ENCODE data around the gene NTM.

NTM gene

DNA sequence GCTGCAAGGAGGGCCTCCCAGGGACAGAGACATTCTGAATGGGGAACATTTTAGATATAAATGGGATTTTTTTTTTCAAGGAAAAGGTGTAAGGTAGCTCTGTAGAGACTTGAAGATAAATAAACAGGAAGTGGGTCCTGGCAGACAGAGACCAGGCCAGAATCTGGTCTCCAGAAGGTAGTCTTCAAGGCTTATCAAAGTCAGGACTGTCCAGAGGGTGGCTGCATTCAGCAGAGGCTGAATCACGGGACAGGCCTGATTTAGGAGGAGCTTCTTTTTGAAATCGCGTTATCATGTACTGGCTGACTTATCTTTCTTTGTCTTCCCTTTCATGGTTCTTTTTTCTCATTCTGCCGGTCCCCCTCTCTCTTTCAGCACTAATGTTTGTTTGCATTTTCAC, 542.9 kb downstream of the NTM start:
- H3K27ac ChIP-seq, result no peak overlapping the region
- TF ChIP-seq ZFX (IDR thresholded peaks at IDR 0.05), result no peak
- TF ChIP-seq, protein P1, sequence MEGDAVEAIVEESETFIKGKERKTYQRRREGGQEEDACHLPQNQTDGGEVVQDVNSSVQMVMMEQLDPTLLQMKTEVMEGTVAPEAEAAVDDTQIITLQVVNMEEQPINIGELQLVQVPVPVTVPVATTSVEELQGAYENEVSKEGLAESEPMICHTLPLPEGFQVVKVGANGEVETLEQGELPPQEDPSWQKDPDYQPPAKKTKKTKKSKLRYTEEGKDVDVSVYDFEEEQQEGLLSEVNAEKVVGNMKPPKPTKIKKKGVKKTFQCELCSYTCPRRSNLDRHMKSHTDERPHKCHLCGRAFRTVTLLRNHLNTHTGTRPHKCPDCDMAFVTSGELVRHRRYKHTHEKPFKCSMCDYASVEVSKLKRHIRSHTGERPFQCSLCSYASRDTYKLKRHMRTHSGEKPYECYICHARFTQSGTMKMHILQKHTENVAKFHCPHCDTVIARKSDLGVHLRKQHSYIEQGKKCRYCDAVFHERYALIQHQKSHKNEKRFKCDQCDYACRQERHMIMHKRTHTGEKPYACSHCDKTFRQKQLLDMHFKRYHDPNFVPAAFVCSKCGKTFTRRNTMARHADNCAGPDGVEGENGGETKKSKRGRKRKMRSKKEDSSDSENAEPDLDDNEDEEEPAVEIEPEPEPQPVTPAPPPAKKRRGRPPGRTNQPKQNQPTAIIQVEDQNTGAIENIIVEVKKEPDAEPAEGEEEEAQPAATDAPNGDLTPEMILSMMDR (conservative IDR thresholded peaks at IDR 0.05), result no peak

DNA sequence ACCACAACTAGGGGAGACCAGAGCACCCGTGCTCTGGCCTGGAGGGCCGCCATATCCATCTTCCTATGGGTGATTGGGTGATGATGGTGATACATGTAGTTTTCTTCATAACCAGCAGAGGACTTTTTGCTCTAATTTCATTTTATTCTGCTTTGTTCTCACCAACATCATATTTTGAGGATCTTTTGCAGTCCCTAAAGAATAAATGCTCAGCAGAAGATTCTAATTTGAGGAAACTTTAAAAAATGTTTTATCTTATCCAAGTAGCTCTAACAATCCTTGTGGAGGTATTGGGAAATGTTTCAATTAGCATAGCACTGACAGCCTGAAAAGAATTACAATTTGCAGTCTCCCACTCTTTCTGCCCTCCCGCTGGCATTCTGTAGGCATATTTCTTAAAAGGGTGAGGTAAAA, 544.0 kb downstream of the NTM start:
- TF ChIP-seq, protein P1 (conservative IDR thresholded peaks at IDR 0.05), result peak; percentile 31
- TF ChIP-seq ZFX (IDR thresholded peaks at IDR 0.05), result no peak

DNA sequence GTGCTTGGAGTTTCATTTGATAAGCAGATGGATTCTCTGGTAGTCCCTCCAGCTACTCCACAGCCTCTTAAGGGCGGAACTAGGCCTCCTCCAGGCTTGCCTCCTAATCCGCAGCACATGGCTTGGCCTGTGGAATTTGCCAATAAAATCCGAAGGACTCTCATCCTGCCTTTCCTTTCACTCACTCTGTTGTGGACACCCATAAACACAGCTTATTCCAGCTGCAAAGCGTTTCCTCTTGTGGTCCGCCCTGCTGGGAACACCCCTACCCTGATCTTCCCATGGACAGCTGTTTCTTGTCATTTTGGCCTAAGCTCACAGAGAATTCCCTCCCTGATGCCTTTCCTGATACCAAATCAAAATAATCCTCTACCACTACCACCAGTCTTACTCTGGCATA, 546.2 kb downstream of the NTM start:
- no peak overlapping the region for H3K27ac ChIP-seq

More for the DNA sequence above, 544.0 kb downstream of the NTM start:
- H3K27ac ChIP-seq, result no peak overlapping the region

DNA sequence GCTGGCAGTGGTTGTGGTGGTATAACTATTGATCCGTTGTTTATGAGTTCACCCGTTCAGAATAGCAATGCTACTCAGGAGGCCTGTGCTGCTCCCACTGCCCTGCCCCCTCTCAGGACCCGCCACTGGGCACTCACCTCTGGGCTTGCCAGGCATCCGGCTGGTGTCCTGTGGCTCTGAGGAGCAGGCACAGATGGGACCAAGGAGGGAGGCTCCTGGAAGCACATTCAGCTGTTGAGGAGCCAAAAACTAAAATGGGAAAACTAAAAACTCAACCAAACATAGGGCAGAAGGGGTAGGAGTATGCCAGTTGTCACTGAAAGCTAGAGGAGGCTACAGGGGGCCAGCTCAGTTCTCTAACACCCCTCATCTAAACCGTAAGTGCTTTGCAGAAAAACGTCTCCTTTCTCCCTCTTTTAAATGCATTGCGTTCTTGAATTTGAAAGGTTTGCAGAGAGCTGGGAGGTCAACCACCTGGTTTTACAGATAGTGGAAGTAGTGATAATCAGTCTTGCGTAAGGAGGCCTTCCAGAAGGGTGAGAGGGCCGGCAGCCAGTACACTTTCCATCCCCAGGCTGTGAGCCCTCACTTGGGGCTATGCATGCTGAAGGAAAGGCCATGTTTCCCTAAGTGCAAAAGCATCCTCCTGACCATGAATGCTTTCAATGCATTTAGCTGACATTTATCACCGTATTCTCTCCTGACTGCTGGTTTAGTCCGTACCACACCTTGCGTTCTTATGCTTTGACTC, 547.4 kb downstream of the NTM start:
- no peak for TF ChIP-seq ZFX (IDR thresholded peaks at IDR 0.05)
- TF ChIP-seq, protein P1 (conservative IDR thresholded peaks at IDR 0.05), result no peak
- H3K27ac ChIP-seq, result no peak overlapping the region

More for the DNA sequence above, 546.2 kb downstream of the NTM start:
- no peak for TF ChIP-seq ZFX (IDR thresholded peaks at IDR 0.05)

DNA sequence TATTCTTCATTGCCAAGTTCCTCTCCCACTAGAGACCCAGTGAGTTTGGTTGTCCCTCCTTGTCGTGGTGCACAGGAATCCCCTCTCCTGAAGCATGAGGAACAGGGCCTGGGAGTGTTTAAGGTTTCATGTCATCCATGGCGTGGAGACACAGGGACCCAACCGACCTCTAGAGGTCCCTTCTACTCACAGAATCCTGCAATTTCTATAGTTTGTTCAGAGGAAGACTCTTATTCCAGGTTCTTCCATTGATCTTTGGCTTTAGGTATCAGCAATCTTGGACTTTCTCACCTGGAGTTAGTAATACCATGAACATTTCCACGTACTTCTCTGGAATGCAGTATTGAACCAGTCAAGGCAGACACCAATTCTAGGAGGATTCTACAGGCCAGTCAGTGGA, 548.2 kb downstream of the NTM start:
- H3K27ac ChIP-seq, result no peak overlapping the region
- TF ChIP-seq, protein P1 (conservative IDR thresholded peaks at IDR 0.05), result no peak
- TF ChIP-seq ZFX (IDR thresholded peaks at IDR 0.05), result no peak

DNA sequence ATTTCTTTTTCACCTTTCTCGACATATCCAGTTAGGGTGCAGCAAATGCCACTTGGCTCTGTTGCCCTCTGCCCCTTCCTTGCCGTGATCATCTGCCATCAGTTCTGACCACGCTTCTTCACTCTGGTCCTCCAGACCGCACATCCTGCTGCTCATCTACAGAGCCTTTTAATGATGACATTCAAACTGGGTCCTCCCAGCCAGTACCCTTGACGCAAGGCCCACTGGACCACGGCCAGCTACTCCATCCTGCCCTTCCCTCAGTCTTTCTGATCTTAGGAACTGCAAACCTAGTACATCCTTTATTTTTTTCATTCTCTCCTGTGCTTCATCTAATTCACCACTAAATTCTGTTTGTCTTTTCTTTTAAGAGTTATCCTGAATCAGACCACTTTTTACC, 551.8 kb downstream of the NTM start:
- no peak for TF ChIP-seq ZFX (IDR thresholded peaks at IDR 0.05)
- TF ChIP-seq, protein P1 (conservative IDR thresholded peaks at IDR 0.05), result no peak
- no peak overlapping the region for H3K27ac ChIP-seq

DNA sequence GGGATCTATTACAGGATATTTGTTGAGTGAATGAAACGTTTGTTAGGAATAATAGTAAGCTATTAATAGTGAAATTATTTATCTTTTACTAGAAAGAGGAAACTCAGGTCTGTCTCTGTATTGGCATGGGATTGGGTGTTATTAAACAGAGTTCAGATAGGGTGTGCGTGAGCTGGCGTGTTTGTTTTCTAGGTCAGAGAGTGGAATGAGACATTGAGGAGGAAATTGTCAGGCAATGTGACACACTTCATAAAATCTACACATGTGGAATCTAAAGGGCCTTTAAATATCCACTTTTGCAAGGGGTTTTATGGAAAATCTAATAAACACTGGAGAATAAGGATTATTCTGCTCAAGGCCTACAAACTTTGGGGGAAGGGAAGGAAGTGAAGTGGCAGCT, 552.9 kb downstream of the NTM start:
- TF ChIP-seq ZFX (IDR thresholded peaks at IDR 0.05), result no peak
- H3K27ac ChIP-seq, result no peak overlapping the region

DNA sequence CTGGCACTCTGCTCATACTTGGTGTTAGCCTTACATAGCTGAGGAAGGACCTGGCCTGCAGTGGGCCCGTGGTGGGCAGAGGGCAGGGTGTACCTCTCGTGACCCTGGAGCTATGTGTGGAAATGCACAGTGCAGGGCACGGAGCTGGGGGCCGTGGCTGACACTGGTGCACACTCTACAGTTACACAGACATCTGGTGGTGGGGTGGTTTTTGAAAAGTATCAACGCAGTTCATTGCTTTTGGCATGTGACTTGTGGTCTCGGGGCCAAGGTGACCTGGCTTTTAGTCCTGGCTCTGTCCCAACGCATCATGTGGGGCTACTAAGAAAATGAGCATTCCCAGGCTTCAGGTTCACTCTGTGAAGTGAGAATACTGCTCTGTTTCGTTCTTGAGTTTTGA, 553.6 kb downstream of the NTM start:
- no peak overlapping the region for H3K27ac ChIP-seq
- no peak for TF ChIP-seq ZFX (IDR thresholded peaks at IDR 0.05)
- TF ChIP-seq, protein P1 (conservative IDR thresholded peaks at IDR 0.05), result no peak

Data from C4-2B (cell line).